Fibroblast of lung (primary cell): ENCODE results near the gene CSN3. TPM values are rescaled to one million over a fixed set of nuclear protein-coding genes. Genes with fewer than 3 reads are reported as not detected.
"Not testable (repeated sequence)": the region's sequence is repeated elsewhere in the genome, so short reads cannot be mapped to it uniquely, and the experiment has no call there.

Experiments used
- DNase-seq, 2 donors: peaks; one replicate each; pipeline versions ENCODE4 v3.0.0 to v3.0.0-alpha.2; 2010; ENCODE audit warnings: low read depth in 2 of 2
- H2AFZ ChIP-seq: 2 replicates; pipeline ENCODE4 v1.5.1; 2012; ENCODE audit warnings: low read length, control low read depth, inconsistent platforms
- H3K27ac ChIP-seq: 2 replicates; pipeline ENCODE4 v1.5.1; 2011; ENCODE audit warnings: low read length, control low read depth; ENCODE audit not compliant: insufficient read depth
- H3K27me3 ChIP-seq: 2 replicates; pipeline ENCODE4 v1.5.1; 2011; ENCODE audit warnings: mild to moderate bottlenecking, low read length; ENCODE audit not compliant: control insufficient read depth, insufficient read depth
- H3K36me3 ChIP-seq: 2 replicates; pipeline ENCODE4 v1.5.1; 2011; ENCODE audit warnings: low read length; ENCODE audit not compliant: control insufficient read depth, insufficient read depth
- H3K4me1 ChIP-seq: 2 replicates; pipeline ENCODE4 v1.5.1; 2011; ENCODE audit warnings: low read length; ENCODE audit not compliant: control insufficient read depth, insufficient read depth; ENCODE audit errors: extremely low read depth
- H3K4me2 ChIP-seq: 2 replicates; pipeline ENCODE4 v1.5.1; 2011; ENCODE audit warnings: low read length, control low read depth; ENCODE audit not compliant: insufficient read depth; ENCODE audit errors: extremely low read depth
- H3K4me3 ChIP-seq, 4 experiments: fragments of 200-600 bp in 1 of 4; sonication (generic) in 1 of 4; replicated peaks in 1 of 4; 2 replicates each; pipeline ENCODE4 v1.5.1; 2011 to 2016; ENCODE audit warnings: low read length in 4 of 4, low read depth in 3 of 4, mild to moderate bottlenecking in 3 of 4, control low read depth in 2 of 4, inconsistent platforms in 1 of 4, mixed read lengths in 1 of 4; ENCODE audit not compliant: insufficient read depth in 1 of 4; ENCODE audit errors: control extremely low read depth in 1 of 4
- H3K79me2 ChIP-seq: 2 replicates; pipeline ENCODE4 v1.5.1; 2012; ENCODE audit warnings: mild to moderate bottlenecking, low read length, inconsistent platforms; ENCODE audit not compliant: control insufficient read depth, insufficient read depth
- H3K9ac ChIP-seq: 2 replicates; pipeline ENCODE4 v1.5.1; 2011; ENCODE audit warnings: mild to moderate bottlenecking, low read length, control low read depth; ENCODE audit not compliant: insufficient read depth
- H3K9me3 ChIP-seq: 2 replicates; pipeline ENCODE4 v1.5.1; 2012; ENCODE audit warnings: low read depth, low read length; ENCODE audit not compliant: control insufficient read depth, insufficient read depth
- H4K20me1 ChIP-seq: 2 replicates; pipeline ENCODE4 v1.5.1; 2011; ENCODE audit warnings: low read length; ENCODE audit not compliant: control insufficient read depth, insufficient read depth; ENCODE audit errors: extremely low read depth
- EZH2 ChIP-seq: IDR thresholded peaks from 2 replicates; pipeline ENCODE4 v1.5.1; 2012; ENCODE audit warnings: low read length, control low read depth, mild to moderate bottlenecking; ENCODE audit errors: missing control alignments
- polyA minus RNA-seq: library from RNA; depleted of rRNA, polyadenylated mRNA; stranded (reverse); fragments of >200 nt; gene quantifications from 2 replicates; pipeline ENCODE4 v1.2.3, GENCODE V29; 2011; ENCODE audit warnings: low replicate concordance
- polyA plus RNA-seq, 2 donors: library from polyadenylated mRNA; depleted of rRNA in 1 of 2; stranded (reverse) in 1 of 2; unstranded in 1 of 2; fragments of >200 nt; gene quantifications; 2 replicates each; pipeline ENCODE4 v1.2.1, GENCODE V29; 2011 to 2012; ENCODE audit warnings: missing spikeins in 1 of 2
- total RNA-seq: library from RNA; depleted of rRNA; stranded (reverse); fragments of >200 nt; gene quantifications from 2 replicates; pipeline ENCODE4 v1.2.1, GENCODE V29; 2014
- TF ChIP-seq, protein P1 (sequence below), 2 donors: IDR thresholded peaks in 1 of 2; conservative IDR thresholded peaks in 1 of 2; 1 replicate in 1 of 2; 2 replicates in 1 of 2; pipeline ENCODE4 v1.5.1; 2011 to 2012; ENCODE audit warnings: low read length in 2 of 2, control low read depth in 1 of 2, inconsistent platforms in 1 of 2, low read depth in 1 of 2, mild to moderate bottlenecking in 1 of 2

Gene CSN3, protein sequence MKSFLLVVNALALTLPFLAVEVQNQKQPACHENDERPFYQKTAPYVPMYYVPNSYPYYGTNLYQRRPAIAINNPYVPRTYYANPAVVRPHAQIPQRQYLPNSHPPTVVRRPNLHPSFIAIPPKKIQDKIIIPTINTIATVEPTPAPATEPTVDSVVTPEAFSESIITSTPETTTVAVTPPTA
- total RNA-seq = not detected in 2 replicates
- polyA plus RNA-seq = not detected in 2 replicates
- polyA plus RNA-seq (2012) = not detected in 2 replicates
- polyA minus RNA-seq = not detected in 2 replicates

GRCh38 chr4:70242297-70242696 is at the start of gene CSN3:
CSN3 (plus strand) TSS chr4:70242597; CDS start chr4:70244820, 2,223 bp downstream.
- H3K4me1 ChIP-seq, H3K4me2 ChIP-seq, H3K36me3 ChIP-seq, H3K27ac ChIP-seq, H2AFZ ChIP-seq, H3K4me3 ChIP-seq, H3K79me2 ChIP-seq, H3K27me3 ChIP-seq, H3K9ac ChIP-seq, H3K9me3 ChIP-seq, H4K20me1 ChIP-seq, DNase-seq: not testable (repeated sequence)

- Histone ChIP-seq H3K4me1 (no peaks in the 10 kb centered on the region), H3K27ac (no peak overlapping the region), H3K4me3 (no peak overlapping the region), H3K79me2 (no peaks in the 10 kb centered on the region), H3K36me3 (no peaks in the 10 kb centered on the region), H3K27me3 (no peaks in the 10 kb centered on the region), H3K4me2 (no peak overlapping the region), H4K20me1 (no peaks in the 10 kb centered on the region), H3K9me3 (no peaks in the 10 kb centered on the region), H3K9ac (no peak overlapping the region), H2AFZ (no peak overlapping the region)
- TF ChIP-seq, protein P1, sequence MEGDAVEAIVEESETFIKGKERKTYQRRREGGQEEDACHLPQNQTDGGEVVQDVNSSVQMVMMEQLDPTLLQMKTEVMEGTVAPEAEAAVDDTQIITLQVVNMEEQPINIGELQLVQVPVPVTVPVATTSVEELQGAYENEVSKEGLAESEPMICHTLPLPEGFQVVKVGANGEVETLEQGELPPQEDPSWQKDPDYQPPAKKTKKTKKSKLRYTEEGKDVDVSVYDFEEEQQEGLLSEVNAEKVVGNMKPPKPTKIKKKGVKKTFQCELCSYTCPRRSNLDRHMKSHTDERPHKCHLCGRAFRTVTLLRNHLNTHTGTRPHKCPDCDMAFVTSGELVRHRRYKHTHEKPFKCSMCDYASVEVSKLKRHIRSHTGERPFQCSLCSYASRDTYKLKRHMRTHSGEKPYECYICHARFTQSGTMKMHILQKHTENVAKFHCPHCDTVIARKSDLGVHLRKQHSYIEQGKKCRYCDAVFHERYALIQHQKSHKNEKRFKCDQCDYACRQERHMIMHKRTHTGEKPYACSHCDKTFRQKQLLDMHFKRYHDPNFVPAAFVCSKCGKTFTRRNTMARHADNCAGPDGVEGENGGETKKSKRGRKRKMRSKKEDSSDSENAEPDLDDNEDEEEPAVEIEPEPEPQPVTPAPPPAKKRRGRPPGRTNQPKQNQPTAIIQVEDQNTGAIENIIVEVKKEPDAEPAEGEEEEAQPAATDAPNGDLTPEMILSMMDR (conservative IDR thresholded peaks at IDR 0.05 in 1 of 2, IDR thresholded peaks at IDR 0.05 in 1 of 2; ENCODE audit: low read depth in 1 of 2, low read length in 2 of 2) = no peak
- TF ChIP-seq EZH2 = no peak
- DNase-seq = peak in 1 of 2 donors; percentile 28
Measured at GRCh38 chr4:70192895-70193294, 49.5 kb upstream of the CSN3 start.

GRCh38 chr4:70195425-70195824 is 47.0 kb upstream of the CSN3 start, which contains the start of gene ODAM:
ODAM (plus strand) TSS chr4:70195725; CDS start chr4:70196544, 819 bp downstream.
- Histone ChIP-seq H3K9ac (no peak within 1 kb of the TSS), H3K4me3 (no peak within 1 kb of the TSS), H3K27me3 (no peaks in the 10 kb centered on the region), H3K36me3 (no peaks in the 10 kb centered on the region), H2AFZ (no peak within 1 kb of the TSS), H3K27ac (no peak within 1 kb of the TSS), H3K9me3 (no peaks in the 10 kb centered on the region), H3K4me2 (no peak within 1 kb of the TSS), H4K20me1 (no peaks in the 10 kb centered on the region), H3K79me2 (no peaks in the 10 kb centered on the region), H3K4me1 (no peaks in the 10 kb centered on the region)
- TF ChIP-seq, protein P1 (conservative IDR thresholded peaks at IDR 0.05 in 1 of 2, IDR thresholded peaks at IDR 0.05 in 1 of 2; ENCODE audit: low read depth in 1 of 2, low read length in 2 of 2) = no peak
- TF ChIP-seq EZH2 = no peak
- DNase-seq = no peak
